Suppressor macrophage treated with lipopolysaccharide for 1 hour (primary cell): ENCODE results near the gene SLC6A6.

Source experiments
- DNase-seq, 3 donors: peaks; one replicate each; pipeline ENCODE4 v3.0.0-alpha.2; 2020 to 2022

Gene SLC6A6

GRCh38 chr3:14488286-14489041 lies 86.1 kb downstream of the SLC6A6 start:
- no peak for DNase-seq

DNA sequence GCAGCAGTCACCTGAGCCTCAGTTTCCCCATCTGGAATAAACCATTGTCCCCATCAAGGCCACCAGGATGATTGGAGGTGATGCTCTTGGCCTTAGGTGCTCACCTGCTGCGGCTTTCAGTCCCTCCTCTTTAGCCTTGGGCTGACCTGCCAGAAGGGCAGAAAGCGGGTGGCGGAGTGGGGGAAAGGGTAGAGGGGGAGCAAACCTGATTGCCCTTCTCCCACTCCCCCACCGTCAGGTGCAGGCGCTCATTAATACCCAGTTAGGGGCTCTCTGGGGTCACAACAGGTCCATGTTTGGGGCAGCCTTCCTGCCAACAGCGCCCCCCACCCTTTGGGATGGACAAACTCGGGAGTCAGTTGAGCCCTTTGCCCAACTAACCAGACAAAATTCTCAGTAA lies 87.2 kb downstream of the SLC6A6 start:
- DNase-seq = no peak

GRCh38 chr3:14490255-14490654 lies 87.8 kb downstream of the SLC6A6 start:
- DNase-seq = no peak

DNA sequence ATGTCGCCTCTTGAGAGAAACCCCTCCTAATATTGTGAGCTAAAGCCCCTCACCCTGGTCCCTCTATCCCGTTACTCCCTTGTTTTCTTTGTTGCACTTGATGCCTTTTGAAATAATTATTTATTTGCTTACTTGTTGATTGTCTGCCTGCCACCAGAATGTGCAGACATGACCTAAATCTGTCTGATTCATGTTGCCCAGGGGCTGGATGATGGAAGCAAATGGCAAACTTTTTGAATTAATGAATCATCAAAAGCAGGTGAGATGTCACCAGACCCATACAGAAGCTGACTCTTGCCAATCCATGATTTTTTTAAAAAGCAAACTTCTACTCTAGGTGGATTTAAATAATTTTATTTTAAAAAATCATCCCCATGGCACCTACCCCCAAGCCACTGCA lies 88.4 kb downstream of the SLC6A6 start:
- DNase-seq = no peak

GRCh38 chr3:14491396-14492190 lies 89.2 kb downstream of the SLC6A6 start:
- DNase-seq = no peak

- DNase-seq = no peak
Observed at GRCh38 chr3:14492948-14493881, 90.8 kb downstream of the SLC6A6 start.

- DNase-seq = no peak
Observed at GRCh38 chr3:14494279-14494972, 92.0 kb downstream of the SLC6A6 start.

- no peak for DNase-seq
Observed at GRCh38 chr3:14494973-14495300, 92.5 kb downstream of the SLC6A6 start.

- DNase-seq = no peak
Observed at GRCh38 chr3:14496351-14496750, 93.9 kb downstream of the SLC6A6 start.

GRCh38 chr3:14497321-14497720 lies 94.9 kb downstream of the SLC6A6 start:
- DNase-seq = no peak

DNA sequence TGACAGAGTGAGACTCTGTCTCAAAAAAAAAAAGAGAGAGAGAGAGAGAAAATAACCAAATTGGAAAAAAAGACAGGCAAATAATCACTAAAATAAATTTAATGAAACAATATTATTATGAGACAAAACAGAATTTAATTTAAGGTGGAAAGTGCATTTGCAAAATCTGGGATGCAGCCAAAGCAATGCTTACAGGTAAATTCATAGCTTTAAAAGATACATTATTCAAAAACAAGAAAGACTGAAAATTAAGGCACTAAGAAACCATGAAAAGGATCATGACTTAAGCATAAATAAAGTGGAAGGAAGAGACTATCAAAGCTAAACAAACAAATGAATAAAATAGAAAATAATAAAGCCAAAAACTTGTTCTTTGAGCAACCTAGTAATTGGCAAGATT lies 100.1 kb downstream of the SLC6A6 start:
- DNase-seq = no peak

GRCh38 chr3:14503033-14503705 lies 100.8 kb downstream of the SLC6A6 start:
- no peak for DNase-seq

GRCh38 chr3:14503706-14504065 lies 101.3 kb downstream of the SLC6A6 start:
- no peak for DNase-seq

- no peak for DNase-seq
Observed at GRCh38 chr3:14505001-14505802, 102.8 kb downstream of the SLC6A6 start.

DNA sequence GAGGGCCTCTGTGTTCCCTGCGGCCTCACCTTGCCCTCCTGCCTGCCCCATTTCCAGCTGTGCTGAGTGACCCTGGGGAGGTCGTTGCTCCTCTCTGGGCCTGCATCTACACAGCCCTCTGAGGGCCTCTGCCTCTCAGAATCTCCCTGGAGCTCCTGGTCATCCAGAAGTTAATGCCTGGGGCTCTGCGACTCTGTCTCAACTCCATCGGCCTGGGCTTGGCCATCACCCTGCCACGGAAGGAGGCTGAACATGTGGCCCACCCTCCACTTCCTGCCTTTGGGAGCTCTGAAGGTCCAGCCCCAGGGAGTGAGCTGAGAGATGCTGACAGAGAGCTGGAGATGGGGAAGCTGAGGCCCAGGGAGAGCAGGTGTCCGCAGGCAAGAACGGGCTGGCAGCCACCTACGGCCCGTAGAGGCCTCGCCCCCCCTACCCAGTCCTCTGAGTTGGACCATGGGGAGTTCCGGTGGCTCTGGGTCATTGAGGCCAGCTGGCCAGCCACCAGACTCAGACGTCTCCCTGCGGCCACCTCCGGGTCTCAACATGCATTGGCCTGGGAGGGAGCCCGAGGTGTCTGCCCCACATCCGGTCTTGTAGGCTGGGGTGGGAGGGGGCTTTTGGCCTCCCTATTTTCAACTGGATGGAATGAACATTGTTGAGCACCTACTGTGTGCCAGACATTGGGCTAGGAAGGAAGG lies 103.5 kb downstream of the SLC6A6 start:
- no peak for DNase-seq

GRCh38 chr3:14506626-14507304 lies 104.4 kb downstream of the SLC6A6 start:
- DNase-seq = no peak

- DNase-seq = no peak
Observed at GRCh38 chr3:14507305-14507741, 104.9 kb downstream of the SLC6A6 start.

- DNase-seq = no peak
Observed at GRCh38 chr3:14507757-14508504, 105.5 kb downstream of the SLC6A6 start.

GRCh38 chr3:14508505-14508819 lies 106.1 kb downstream of the SLC6A6 start:
- no peak for DNase-seq
